NCI-H2107 treated with DMSO at 0.1 percent for 48 hours (cell line): ENCODE results near the gene ARHGAP29.

Experiments used
- DNase-seq: peaks from one replicate; lab custom pipeline; 2025; ENCODE audit not compliant: unreplicated experiment; lab: John Stamatoyannopoulos, UW

The ARHGAP29 gene

DNA sequence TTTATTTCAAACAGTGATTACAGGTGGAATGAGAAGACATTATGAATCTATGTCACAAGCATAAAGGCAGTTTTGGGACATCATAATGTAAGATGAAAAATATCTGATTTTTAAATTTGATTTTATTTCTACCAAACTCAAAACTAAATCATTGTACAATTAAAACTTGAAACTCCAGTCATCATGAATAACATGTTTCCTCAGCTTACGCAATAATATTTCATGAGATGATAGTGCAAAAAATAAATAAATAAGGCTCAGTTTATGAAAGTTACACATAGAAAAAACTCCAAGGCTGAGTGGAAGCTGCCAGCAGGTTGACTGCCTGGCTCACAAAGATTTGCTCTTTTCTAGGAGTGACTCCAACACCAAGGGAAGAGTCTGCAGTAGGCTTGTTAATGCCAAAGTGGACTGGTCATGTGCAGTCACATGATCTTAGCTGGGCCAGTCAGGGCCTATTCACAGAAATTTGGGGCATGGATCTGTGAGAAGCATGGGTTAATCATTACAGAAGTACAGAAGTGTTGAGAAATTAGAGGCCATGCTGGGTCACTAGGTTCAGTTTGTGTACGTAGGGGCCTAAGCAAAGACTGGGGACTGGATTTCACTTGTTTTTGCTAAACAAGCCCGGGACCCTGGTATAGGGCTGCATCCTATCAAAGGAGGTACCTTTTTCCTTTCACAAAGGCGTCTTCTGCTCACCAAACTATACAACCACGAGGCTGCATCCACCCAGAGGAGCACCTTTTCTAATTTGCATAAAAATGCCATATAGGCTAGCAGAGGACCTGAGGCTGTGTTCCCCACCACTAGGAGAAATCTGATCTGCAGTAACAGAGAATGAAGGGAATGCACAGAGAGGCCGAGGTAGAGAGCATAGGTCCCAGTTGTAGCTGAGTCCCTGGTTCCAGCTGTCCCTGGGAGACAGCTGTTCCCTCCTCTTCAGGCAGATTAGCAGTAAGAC is 111.6 kb downstream of the ARHGAP29 start:
- no peak for DNase-seq

DNA sequence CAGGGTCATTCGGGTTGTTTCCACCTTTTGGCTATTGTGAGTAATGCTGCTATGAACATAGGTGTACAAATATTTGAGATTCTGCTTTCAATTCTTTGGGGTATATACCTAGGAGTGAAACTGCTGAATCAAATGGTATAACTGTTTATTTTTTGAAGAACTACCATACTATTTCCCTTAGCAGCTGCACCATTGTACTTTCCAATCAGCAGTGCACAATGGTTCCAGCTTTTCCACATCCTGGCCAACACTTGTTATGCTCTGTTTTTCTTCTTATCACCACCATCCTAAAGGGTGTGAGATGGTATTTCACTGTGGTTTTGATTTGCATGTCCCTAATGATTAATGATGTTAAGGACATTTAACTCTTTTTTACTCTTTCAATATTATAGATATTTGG is 112.8 kb downstream of the ARHGAP29 start:
- DNase-seq = no peak

DNA sequence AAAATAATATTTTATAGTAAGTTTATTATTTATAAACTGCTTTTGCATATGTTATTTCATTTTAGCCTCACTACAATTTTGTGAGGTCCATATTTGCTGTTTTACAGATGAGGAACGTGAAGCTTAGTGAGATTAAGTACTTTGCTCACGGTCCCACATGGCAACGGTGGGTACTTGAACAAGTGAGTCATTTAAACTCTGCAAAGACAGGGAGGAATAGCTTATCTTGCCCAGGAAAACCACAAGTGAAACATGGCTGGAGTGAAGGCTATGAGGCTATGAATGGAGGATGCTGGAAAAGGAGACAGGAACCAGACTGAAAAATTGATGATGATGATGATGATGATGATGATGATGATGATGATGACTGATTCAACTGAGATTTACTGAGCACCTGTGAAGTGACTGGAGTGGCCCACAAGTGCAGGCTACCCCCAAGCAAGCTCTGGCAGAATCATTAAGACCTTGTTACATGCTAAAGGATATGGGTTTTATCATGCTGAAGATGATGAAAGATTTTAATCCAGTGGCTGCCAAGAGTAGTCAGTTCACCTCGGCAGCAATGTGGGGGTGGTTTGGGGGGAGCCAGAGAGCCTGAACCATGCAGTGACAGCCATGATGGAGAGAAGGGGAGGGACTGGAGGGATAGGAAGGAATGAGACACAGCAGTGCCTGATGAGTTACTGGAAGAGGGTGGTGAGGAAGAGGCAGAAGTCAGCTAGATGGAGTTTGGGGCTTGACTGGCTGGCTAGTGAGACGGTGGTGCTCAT is 115.0 kb downstream of the ARHGAP29 start:
- no peak for DNase-seq
